Measurements from ENCODE around the gene AIFM2. TPM values are rescaled to one million over a fixed set of nuclear protein-coding genes. Genes with fewer than 3 reads are reported as not detected.
A peak's percentile ranks its signal among the peaks of the same experiment; 100 is the strongest.

AIFM2 gene
- total RNA-seq, 1 donor from 2014 or later: 8.0 TPM

GRCh38 chr10:70140297-70140696 lies 7.7 kb upstream of the AIFM2 start:
- Mint-ChIP-seq H3K9me3 (no peaks in the 10 kb centered on the region), H3K27me3 (no peaks in the 10 kb centered on the region), H3K4me3 (no peak overlapping the region), H3K36me3 (ENCODE audit: low read depth) (peaks cover 1% of the 10 kb centered on the region), H3K4me1 (peaks cover 11% of the 10 kb centered on the region), H3K27ac (no peak overlapping the region)
- intact Hi-C loops (cut with micrococcal nuclease): no loop called here
- no peak for DNase-seq

GRCh38 chr10:70139997-70140250 lies 7.3 kb upstream of the AIFM2 start:
- Mint-ChIP-seq H3K4me1 (peaks cover 9% of the 10 kb centered on the region), H3K4me3 (no peak overlapping the region), H3K9me3 (no peaks in the 10 kb centered on the region), H3K27ac (no peak overlapping the region), H3K27me3 (no peaks in the 10 kb centered on the region), H3K36me3 (ENCODE audit: low read depth) (peaks cover 1% of the 10 kb centered on the region)
- no peak for DNase-seq
- intact Hi-C loops (cut with micrococcal nuclease): no loop called here

- intact Hi-C loops (cut with micrococcal nuclease): no loop called here
- no peaks in the 10 kb centered on the region for H3K27me3 Mint-ChIP-seq
- no peaks in the 10 kb centered on the region for H3K9me3 Mint-ChIP-seq
- peaks cover 5% of the 10 kb centered on the region for H3K4me1 Mint-ChIP-seq
- no peak overlapping the region for H3K4me3 Mint-ChIP-seq
- H3K36me3 Mint-ChIP-seq (ENCODE audit: low read depth): peaks cover 1% of the 10 kb centered on the region
- H3K27ac Mint-ChIP-seq: no peak overlapping the region
- DNase-seq: no peak
These were observed 6.7 kb upstream of the AIFM2 start for GRCh38 chr10:70139151-70139996.

- Mint-ChIP-seq H3K27ac (no peak overlapping the region), H3K4me3 (no peak overlapping the region), H3K36me3 (ENCODE audit: low read depth) (peaks cover 1% of the 10 kb centered on the region), H3K9me3 (no peaks in the 10 kb centered on the region), H3K27me3 (peaks cover under 1% of the 10 kb centered on the region), H3K4me1 (no peaks in the 10 kb centered on the region)
- intact Hi-C loops (cut with micrococcal nuclease): no loop called here
- DNase-seq: no peak
These were observed 5.6 kb upstream of the AIFM2 start for GRCh38 chr10:70137927-70138883.

GRCh38 chr10:70137135-70137534 lies 4.5 kb upstream of the AIFM2 start:
- peaks cover 2% of the 10 kb centered on the region for H3K27me3 Mint-ChIP-seq

GRCh38 chr10:70135684-70136083 lies 3.1 kb upstream of the AIFM2 start:
- Mint-ChIP-seq H3K27ac (no peak overlapping the region), H3K4me1 (peaks cover 13% of the 10 kb centered on the region), H3K27me3 (peaks cover 2% of the 10 kb centered on the region), H3K36me3 (ENCODE audit: low read depth) (peaks cover 5% of the 10 kb centered on the region), H3K9me3 (no peaks in the 10 kb centered on the region), H3K4me3 (no peak overlapping the region)
- no peak for DNase-seq
- intact Hi-C loops (cut with micrococcal nuclease): no loop called here

More at GRCh38 chr10:70137135-70137534, 4.5 kb upstream of the AIFM2 start:
- Mint-ChIP-seq H3K9me3 (no peaks in the 10 kb centered on the region), H3K4me3 (no peak overlapping the region), H3K27ac (no peak overlapping the region), H3K4me1 (peaks cover 8% of the 10 kb centered on the region), H3K36me3 (ENCODE audit: low read depth) (peaks cover 4% of the 10 kb centered on the region)
- intact Hi-C loops (cut with micrococcal nuclease): no loop called here
- DNase-seq: no peak

- Mint-ChIP-seq H3K27ac (no peak overlapping the region), H3K4me1 (peaks cover 13% of the 10 kb centered on the region), H3K27me3 (peaks cover 2% of the 10 kb centered on the region), H3K36me3 (ENCODE audit: low read depth) (peaks cover 5% of the 10 kb centered on the region), H3K9me3 (no peaks in the 10 kb centered on the region), H3K4me3 (no peak overlapping the region)
- no peak for DNase-seq
- intact Hi-C loops (cut with micrococcal nuclease): no loop called here
These were observed 2.4 kb upstream of the AIFM2 start for GRCh38 chr10:70135046-70135445.

GRCh38 chr10:70131560-70131937 lies 1.1 kb downstream of the AIFM2 start:
- no peak overlapping the region for H3K27ac Mint-ChIP-seq
- peaks cover 2% of the 10 kb centered on the region for H3K27me3 Mint-ChIP-seq
- peak overlapping the region; percentile 88 for H3K4me3 Mint-ChIP-seq
- DNase-seq: no peak
- peaks cover 3% of the 10 kb centered on the region for H3K36me3 Mint-ChIP-seq (ENCODE audit: low read depth)
- no peaks in the 10 kb centered on the region for H3K9me3 Mint-ChIP-seq
- peaks cover 13% of the 10 kb centered on the region for H3K4me1 Mint-ChIP-seq
- intact Hi-C loops (cut with micrococcal nuclease): no loop called here

- peaks cover 3% of the 10 kb centered on the region for H3K36me3 Mint-ChIP-seq (ENCODE audit: low read depth)
- H3K4me3 Mint-ChIP-seq: no peak overlapping the region
- H3K9me3 Mint-ChIP-seq: no peaks in the 10 kb centered on the region
- DNase-seq: no peak
- intact Hi-C loops (cut with micrococcal nuclease): no loop called here
- H3K27me3 Mint-ChIP-seq: peaks cover 2% of the 10 kb centered on the region
- H3K27ac Mint-ChIP-seq: no peak overlapping the region
- peaks cover 13% of the 10 kb centered on the region for H3K4me1 Mint-ChIP-seq
These were observed 1.6 kb downstream of the AIFM2 start for GRCh38 chr10:70130878-70131559.

- intact Hi-C loops (cut with micrococcal nuclease): no loop called here
- DNase-seq: no peak
These were observed 5.8 kb downstream of the AIFM2 start for GRCh38 chr10:70126700-70127395.

GRCh38 chr10:70125918-70126552 lies 6.6 kb downstream of the AIFM2 start:
- Mint-ChIP-seq H3K9me3 (no peaks in the 10 kb centered on the region), H3K4me1 (peaks cover 2% of the 10 kb centered on the region), H3K27ac (no peak overlapping the region), H3K4me3 (no peak overlapping the region), H3K36me3 (ENCODE audit: low read depth) (no peaks in the 10 kb centered on the region), H3K27me3 (no peaks in the 10 kb centered on the region)
- intact Hi-C loops (cut with micrococcal nuclease): no loop called here
- no peak for DNase-seq

More at GRCh38 chr10:70126700-70127395, 5.8 kb downstream of the AIFM2 start:
- H3K27ac Mint-ChIP-seq: no peak overlapping the region
- no peaks in the 10 kb centered on the region for H3K9me3 Mint-ChIP-seq
- H3K4me3 Mint-ChIP-seq: no peak overlapping the region
- no peaks in the 10 kb centered on the region for H3K36me3 Mint-ChIP-seq (ENCODE audit: low read depth)
- no peaks in the 10 kb centered on the region for H3K27me3 Mint-ChIP-seq
- peaks cover 4% of the 10 kb centered on the region for H3K4me1 Mint-ChIP-seq

- Mint-ChIP-seq H3K4me3 (no peak overlapping the region), H3K27me3 (no peaks in the 10 kb centered on the region), H3K27ac (no peak overlapping the region), H3K36me3 (ENCODE audit: low read depth) (no peaks in the 10 kb centered on the region), H3K4me1 (peaks cover 2% of the 10 kb centered on the region), H3K9me3 (no peaks in the 10 kb centered on the region)
- no peak for DNase-seq
- intact Hi-C loops (cut with micrococcal nuclease): no loop called here
These were observed 7.7 kb downstream of the AIFM2 start for GRCh38 chr10:70124918-70125317.

GRCh38 chr10:70124415-70124814 lies 8.2 kb downstream of the AIFM2 start:
- Mint-ChIP-seq H3K4me3 (no peak overlapping the region), H3K4me1 (peaks cover 2% of the 10 kb centered on the region), H3K36me3 (ENCODE audit: low read depth) (no peaks in the 10 kb centered on the region), H3K9me3 (no peaks in the 10 kb centered on the region), H3K27me3 (no peaks in the 10 kb centered on the region), H3K27ac (no peak overlapping the region)
- DNase-seq: no peak
- intact Hi-C loops (cut with micrococcal nuclease): no loop called here

All from activated CD4-positive, alpha-beta T cell treated with anti-CD3 and anti-CD28 coated beads, Interleukin-2, amount 10 ng/mL, durations not matched to agents 24 days and 14 days (primary cell).